Fibroblast of pulmonary artery (primary cell): ENCODE measurements around the gene CLEC3B.

Source experiments
- DNase-seq: peaks from one replicate; pipeline ENCODE4 v3.0.0-alpha.2; 2010; ENCODE audit warnings: low read depth
- H3K4me3 ChIP-seq: replicated peaks from 2 replicates; pipeline ENCODE4 v1.5.1; 2011; ENCODE audit warnings: low read depth, mild to moderate bottlenecking, control low read depth, low read length, moderate library complexity
- TF ChIP-seq, protein P1 (sequence below): IDR thresholded peaks from 2 replicates; pipeline ENCODE4 v1.5.1; 2011; ENCODE audit warnings: mild to moderate bottlenecking, control low read depth, low read length, inconsistent platforms; ENCODE audit errors: missing control alignments

The CLEC3B gene

DNA sequence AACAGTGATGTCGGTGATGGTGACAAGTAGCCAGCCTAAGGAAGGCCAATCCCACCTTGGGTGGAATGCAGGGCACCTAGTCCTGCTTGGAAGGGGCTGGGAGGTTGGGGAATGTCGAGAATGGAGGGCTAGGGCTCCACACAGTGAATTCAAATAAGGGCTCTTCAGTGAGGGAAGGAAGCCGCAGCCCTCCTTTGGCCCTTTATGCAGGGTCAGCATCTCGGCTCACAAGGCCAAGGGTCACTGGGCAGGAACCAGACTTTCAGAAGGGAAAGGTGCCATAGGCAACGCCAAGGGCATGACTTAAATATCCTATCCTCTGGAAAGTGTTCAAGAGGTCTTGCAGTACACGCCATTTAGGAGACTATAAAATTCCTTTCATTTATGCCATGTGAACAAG is 56.9 kb downstream of the CLEC3B start:
- TF ChIP-seq, protein P1, sequence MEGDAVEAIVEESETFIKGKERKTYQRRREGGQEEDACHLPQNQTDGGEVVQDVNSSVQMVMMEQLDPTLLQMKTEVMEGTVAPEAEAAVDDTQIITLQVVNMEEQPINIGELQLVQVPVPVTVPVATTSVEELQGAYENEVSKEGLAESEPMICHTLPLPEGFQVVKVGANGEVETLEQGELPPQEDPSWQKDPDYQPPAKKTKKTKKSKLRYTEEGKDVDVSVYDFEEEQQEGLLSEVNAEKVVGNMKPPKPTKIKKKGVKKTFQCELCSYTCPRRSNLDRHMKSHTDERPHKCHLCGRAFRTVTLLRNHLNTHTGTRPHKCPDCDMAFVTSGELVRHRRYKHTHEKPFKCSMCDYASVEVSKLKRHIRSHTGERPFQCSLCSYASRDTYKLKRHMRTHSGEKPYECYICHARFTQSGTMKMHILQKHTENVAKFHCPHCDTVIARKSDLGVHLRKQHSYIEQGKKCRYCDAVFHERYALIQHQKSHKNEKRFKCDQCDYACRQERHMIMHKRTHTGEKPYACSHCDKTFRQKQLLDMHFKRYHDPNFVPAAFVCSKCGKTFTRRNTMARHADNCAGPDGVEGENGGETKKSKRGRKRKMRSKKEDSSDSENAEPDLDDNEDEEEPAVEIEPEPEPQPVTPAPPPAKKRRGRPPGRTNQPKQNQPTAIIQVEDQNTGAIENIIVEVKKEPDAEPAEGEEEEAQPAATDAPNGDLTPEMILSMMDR = no peak
- DNase-seq = no peak
- no peak overlapping the region for H3K4me3 ChIP-seq

DNA sequence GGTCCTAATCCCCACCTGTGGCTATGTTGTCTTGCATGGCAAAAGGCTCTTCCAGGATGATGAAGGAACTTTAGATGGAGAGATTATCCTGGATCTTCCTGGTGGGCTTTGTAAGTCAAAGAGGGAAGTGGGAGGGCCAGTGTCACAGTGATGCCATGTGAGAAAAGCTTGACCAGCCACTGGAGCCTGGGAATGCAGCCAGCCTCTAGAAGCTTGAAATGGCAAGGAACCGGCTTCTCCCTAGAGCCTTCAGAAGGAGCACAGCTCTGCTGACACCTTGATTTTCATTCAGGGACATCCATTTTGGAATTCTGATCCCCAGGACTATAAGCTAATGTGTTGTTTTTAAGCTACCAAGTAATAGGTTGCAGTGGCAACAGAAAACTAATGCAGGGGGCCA is 58.3 kb downstream of the CLEC3B start:
- H3K4me3 ChIP-seq = no peak overlapping the region
- TF ChIP-seq, protein P1 = no peak
- no peak for DNase-seq

GRCh38 chr3:45084820-45085816 is 59.0 kb downstream of the CLEC3B start:
- DNase-seq = peak; percentile 78
- TF ChIP-seq, protein P1 = no peak

More at GRCh38 chr3:45084820-45085816, 59.0 kb downstream of the CLEC3B start:
- no peak overlapping the region for H3K4me3 ChIP-seq
